HCT116 (cell line): ENCODE measurements around the gene FCRLB. TPM values are rescaled to one million over a fixed set of nuclear protein-coding genes. Genes with fewer than 3 reads are reported as not detected.
"Not testable (repeated sequence)": the region's sequence is repeated elsewhere in the genome, so short reads cannot be mapped to it uniquely, and the experiment has no call there.

Experiments
- ATAC-seq: fragments of 200-7000 bp; cut with Tn5 transposase; 2 replicates; pipeline ENCODE4 v1.9.1; 2020; ENCODE audit warnings: mild to moderate bottlenecking, moderate library complexity
- BruUV-seq: library from RNA; stranded (reverse); fragments of 400-500 nt; replicated peaks from 2 replicates; lab custom pipeline; 2021; lab: Mats Ljungman, UMichigan
- CTCF ChIA-PET: fragments of 300-600 bp; sonication (Branson Sonifier 250); formaldehyde crosslinking; loops from one replicate; lab custom pipeline; 2021; ENCODE audit warnings: antibody characterized with exemption; lab: Charles Lee
- POLR2A ChIA-PET: fragments of 300-600, 350-600 bp; sonication (Branson Sonifier 250); formaldehyde crosslinking; loops from one replicate; lab custom pipeline; 2021; ENCODE audit warnings: antibody characterized with exemption; lab: Charles Lee
- RAD21 ChIA-PET, 2 experiments: fragments of 300-600 bp; sonication (Branson Sonifier 250); formaldehyde crosslinking; loops; one replicate each; lab custom pipeline; 2023; ENCODE audit warnings: low total read pairs in 2 of 2; ENCODE audit not compliant: uncharacterized antibody in 2 of 2, unreplicated experiment in 2 of 2, low non-redundant PET in 1 of 2; lab: Charles Lee
- DNase-seq: peaks from one replicate; pipeline ENCODE4 v3.0.0-alpha.2; 2010; ENCODE audit warnings: low read depth, low spot score
- H2AFZ ChIP-seq: fragments of 200-600 bp; shearing (Covaris generic), sonication (generic); 2 replicates; pipeline ENCODE4 v1.6.1; 2017; ENCODE audit warnings: low read depth, mixed run types, mixed read lengths, antibody characterized with exemption, low read length; ENCODE audit not compliant: poor library complexity, severe bottlenecking
- H3K27ac ChIP-seq: 2 replicates; pipeline ENCODE4 v1.5.1; 2012; ENCODE audit warnings: low read depth, low read length
- H3K27me3 ChIP-seq: fragments of 200-600 bp; sonication (generic); 2 replicates; pipeline ENCODE4 v1.6.1; 2016; ENCODE audit warnings: mixed run types, low read length, mixed read lengths; ENCODE audit not compliant: insufficient read depth
- H3K36me3 ChIP-seq, 2 experiments: fragments of 200-500 bp in 1 of 2; fragments of 200-600 bp in 1 of 2; sonication (Bioruptor generic) in 1 of 2; sonication (generic) in 1 of 2; 2 replicates each; pipeline versions ENCODE4 v1.5.1 to v1.6.1; 2014 to 2016; ENCODE audit warnings: low read length in 2 of 2, inconsistent platforms in 1 of 2, mixed read lengths in 1 of 2, mixed run types in 1 of 2; ENCODE audit not compliant: insufficient read depth in 2 of 2, control insufficient read depth in 1 of 2
- H3K4me1 ChIP-seq, 2 experiments: fragments of 200-600 bp in 1 of 2; sonication (generic) in 1 of 2; 2 replicates each; pipeline versions ENCODE4 v1.5.1 to v1.6.1; 2012 to 2017; ENCODE audit warnings: low read length in 2 of 2, inconsistent platforms in 1 of 2, mild to moderate bottlenecking in 1 of 2, mixed read lengths in 1 of 2, mixed run types in 1 of 2, moderate library complexity in 1 of 2; ENCODE audit not compliant: insufficient read depth in 2 of 2, control insufficient read depth in 1 of 2
- H3K4me2 ChIP-seq: fragments of 200-600 bp; sonication (generic); 2 replicates; pipeline ENCODE4 v1.6.1; 2017; ENCODE audit warnings: mixed run types, low read length, mixed read lengths
- H3K4me3 ChIP-seq, 2 experiments: fragments of 200-600 bp in 1 of 2; sonication (generic) in 1 of 2; replicated peaks in 1 of 2; 2 replicates each; pipeline ENCODE4 v1.5.1; 2011 to 2016; ENCODE audit warnings: low read length in 2 of 2, control low read depth in 1 of 2, low read depth in 1 of 2, mild to moderate bottlenecking in 1 of 2, mixed read lengths in 1 of 2, mixed run types in 1 of 2
- H3K79me2 ChIP-seq: fragments of 200-600 bp; sonication (generic); 2 replicates; pipeline ENCODE4 v1.6.1; 2017; ENCODE audit warnings: mild to moderate bottlenecking, mixed run types, low read length, moderate library complexity, mixed read lengths; ENCODE audit not compliant: insufficient read depth
- H3K9ac ChIP-seq: fragments of 200-600 bp; sonication (generic); 2 replicates; pipeline ENCODE4 v1.6.1; 2016; ENCODE audit warnings: low read length, mixed read lengths
- H3K9me2 ChIP-seq: fragments of 200-600 bp; sonication (generic), shearing (Covaris generic); 2 replicates; pipeline ENCODE4 v1.6.1; 2017; ENCODE audit warnings: mixed run types, mild to moderate bottlenecking, moderate library complexity; ENCODE audit not compliant: insufficient read depth
- H3K9me3 ChIP-seq, 2 experiments: fragments of 200-500 bp in 1 of 2; fragments of 200-600 bp in 1 of 2; sonication (Bioruptor generic) in 1 of 2; sonication (generic) in 1 of 2; 2 replicates each; pipeline ENCODE4 v1.6.1; 2014 to 2017; ENCODE audit warnings: low read length in 2 of 2, mixed read lengths in 2 of 2, inconsistent platforms in 1 of 2, low read depth in 1 of 2, mild to moderate bottlenecking in 1 of 2, mixed run types in 1 of 2, moderate library complexity in 1 of 2; ENCODE audit not compliant: control insufficient read depth in 1 of 2, insufficient read depth in 1 of 2
- H4K20me1 ChIP-seq: fragments of 200-600 bp; sonication (generic), shearing (Covaris generic); 2 replicates; pipeline ENCODE4 v1.6.1; 2017; ENCODE audit warnings: mixed run types, mild to moderate bottlenecking, moderate library complexity; ENCODE audit not compliant: insufficient read depth
- CEBPB ChIP-seq: IDR thresholded peaks from 2 replicates; pipeline ENCODE4 v1.6.1; 2012; ENCODE audit warnings: low read depth
- ELF1 ChIP-seq: IDR thresholded peaks from 2 replicates; pipeline ENCODE4 v1.6.1; 2012; ENCODE audit warnings: low read depth, borderline replicate concordance
- EZH2phosphoT487 ChIP-seq: fragments of 200-600 bp; IDR thresholded peaks from 2 replicates; pipeline ENCODE4 v1.6.1; 2018; ENCODE audit warnings: antibody characterized with exemption, borderline replicate concordance
- RAD21 ChIP-seq: IDR thresholded peaks from 2 replicates; pipeline ENCODE4 v1.6.1; 2012; ENCODE audit warnings: low read depth, mild to moderate bottlenecking
- YY1 ChIP-seq: IDR thresholded peaks from 2 replicates; pipeline ENCODE4 v1.6.1; 2011; ENCODE audit warnings: low read length, low read depth, moderate library complexity, mild to moderate bottlenecking; ENCODE audit not compliant: insufficient replicate concordance; ENCODE audit errors: extremely low read depth
- intact Hi-C: fragments of 100-400 bp; cut with micrococcal nuclease; formaldehyde crosslinking; loops from 2 replicates; pipeline ENCODE4 v1.10.0; 2022
- total RNA-seq: library from RNA; stranded (reverse); gene quantifications from one replicate; pipeline ENCODE4 v1.2.1, GENCODE V29; 2021; ENCODE audit not compliant: unreplicated experiment
- TF ChIP-seq, protein P1 (sequence below): IDR thresholded peaks from 2 replicates; pipeline ENCODE4 v1.6.1; 2012; ENCODE audit warnings: low read depth
- TF ChIP-seq, protein P2 (sequence below): IDR thresholded peaks from 2 replicates; pipeline ENCODE4 v1.6.1; 2012

FCRLB gene
- total RNA-seq, 1 experiment from 2014 or later, result 1.0 TPM

DNA sequence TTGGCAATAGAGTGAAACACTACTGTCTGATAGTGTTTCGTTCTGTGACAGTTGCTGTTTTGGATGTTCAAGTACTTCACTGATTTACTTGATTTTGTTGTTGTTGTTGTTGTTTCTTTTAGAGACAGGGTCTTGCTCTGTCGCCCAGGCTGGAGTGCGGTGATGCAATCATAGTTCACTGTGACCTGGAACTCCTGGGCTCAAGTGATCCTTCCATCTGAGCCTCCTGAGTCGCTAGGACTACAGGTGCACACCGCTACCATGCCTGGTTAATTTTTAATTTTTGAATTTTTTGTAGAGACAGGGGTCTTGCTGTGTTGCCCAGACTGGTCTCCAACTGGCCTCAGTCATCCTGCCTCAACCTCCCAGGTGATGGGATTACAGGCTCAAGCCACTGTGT is 47.1 kb downstream of the FCRLB start:
- no peak for ATAC-seq
- H3K9me3 ChIP-seq, result no peaks in the 10 kb centered on the region
- ChIA-PET CTCF (no interaction called here), POLR2A (no interaction called here), RAD21 (no interaction called here)
- no peaks in the 10 kb centered on the region for H3K9me2 ChIP-seq
- no peak overlapping the region for H3K4me3 ChIP-seq
- no peak overlapping the region for H3K27ac ChIP-seq
- H3K27me3 ChIP-seq, result no peaks in the 10 kb centered on the region
- no peak overlapping the region for H3K9ac ChIP-seq
- no peaks in the 10 kb centered on the region for H3K36me3 ChIP-seq
- H3K79me2 ChIP-seq, result peaks cover 66% of the 10 kb centered on the region
- BruUV-seq, result no TSS peak
- intact Hi-C loops, result no loop called here
- H4K20me1 ChIP-seq, result no peaks in the 10 kb centered on the region
- no peak overlapping the region for H2AFZ ChIP-seq
- no peak overlapping the region for H3K4me2 ChIP-seq
- DNase-seq, result no peak
- TF ChIP-seq, protein P1, sequence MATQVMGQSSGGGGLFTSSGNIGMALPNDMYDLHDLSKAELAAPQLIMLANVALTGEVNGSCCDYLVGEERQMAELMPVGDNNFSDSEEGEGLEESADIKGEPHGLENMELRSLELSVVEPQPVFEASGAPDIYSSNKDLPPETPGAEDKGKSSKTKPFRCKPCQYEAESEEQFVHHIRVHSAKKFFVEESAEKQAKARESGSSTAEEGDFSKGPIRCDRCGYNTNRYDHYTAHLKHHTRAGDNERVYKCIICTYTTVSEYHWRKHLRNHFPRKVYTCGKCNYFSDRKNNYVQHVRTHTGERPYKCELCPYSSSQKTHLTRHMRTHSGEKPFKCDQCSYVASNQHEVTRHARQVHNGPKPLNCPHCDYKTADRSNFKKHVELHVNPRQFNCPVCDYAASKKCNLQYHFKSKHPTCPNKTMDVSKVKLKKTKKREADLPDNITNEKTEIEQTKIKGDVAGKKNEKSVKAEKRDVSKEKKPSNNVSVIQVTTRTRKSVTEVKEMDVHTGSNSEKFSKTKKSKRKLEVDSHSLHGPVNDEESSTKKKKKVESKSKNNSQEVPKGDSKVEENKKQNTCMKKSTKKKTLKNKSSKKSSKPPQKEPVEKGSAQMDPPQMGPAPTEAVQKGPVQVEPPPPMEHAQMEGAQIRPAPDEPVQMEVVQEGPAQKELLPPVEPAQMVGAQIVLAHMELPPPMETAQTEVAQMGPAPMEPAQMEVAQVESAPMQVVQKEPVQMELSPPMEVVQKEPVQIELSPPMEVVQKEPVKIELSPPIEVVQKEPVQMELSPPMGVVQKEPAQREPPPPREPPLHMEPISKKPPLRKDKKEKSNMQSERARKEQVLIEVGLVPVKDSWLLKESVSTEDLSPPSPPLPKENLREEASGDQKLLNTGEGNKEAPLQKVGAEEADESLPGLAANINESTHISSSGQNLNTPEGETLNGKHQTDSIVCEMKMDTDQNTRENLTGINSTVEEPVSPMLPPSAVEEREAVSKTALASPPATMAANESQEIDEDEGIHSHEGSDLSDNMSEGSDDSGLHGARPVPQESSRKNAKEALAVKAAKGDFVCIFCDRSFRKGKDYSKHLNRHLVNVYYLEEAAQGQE, result no peak
- no peak for TF ChIP-seq RAD21
- TF ChIP-seq CEBPB, result no peak
- peaks cover 13 to 26% of the 10 kb centered on the region in 2 experiments; a peak in 3 of 4 replicates for H3K4me1 ChIP-seq

DNA sequence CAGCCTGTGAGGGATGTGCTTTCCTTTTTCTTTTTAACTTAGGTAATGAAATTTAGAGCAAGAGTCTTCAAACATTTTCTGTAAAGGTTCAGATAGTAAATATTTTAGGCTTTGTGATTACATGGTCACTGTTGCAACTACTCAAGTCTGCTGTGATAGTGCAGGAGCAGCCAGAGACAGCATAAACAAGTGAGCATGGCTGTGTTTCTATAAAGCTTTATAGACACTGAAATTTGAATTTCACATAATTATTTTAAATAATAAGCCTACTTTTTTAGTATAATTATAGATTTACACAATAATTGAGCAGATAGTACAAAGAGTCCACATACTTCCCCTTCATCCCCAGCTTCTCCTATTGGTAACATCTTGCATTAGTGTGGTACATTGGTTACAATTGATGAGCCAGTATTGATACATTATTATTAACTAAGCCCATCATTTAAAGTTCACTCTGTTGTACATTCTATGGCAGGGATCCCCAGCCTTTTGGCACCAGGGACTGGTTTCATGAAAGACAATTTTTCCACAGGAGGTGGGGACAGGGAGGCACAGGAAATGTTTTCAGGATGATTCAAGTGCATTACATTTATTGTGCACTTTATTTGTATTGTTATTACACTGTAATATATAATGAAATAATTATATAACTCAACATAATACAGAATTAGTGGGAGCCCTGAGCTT is 47.8 kb downstream of the FCRLB start:
- intact Hi-C loops, result no loop called here
- Histone ChIP-seq H3K27ac (no peak overlapping the region), H3K9me3 (no peaks in the 10 kb centered on the region), H3K9me2 (no peaks in the 10 kb centered on the region), H3K79me2 (peaks cover 73% of the 10 kb centered on the region), H3K9ac (no peak overlapping the region), H3K4me1 (peaks cover 6 to 20% of the 10 kb centered on the region in 2 experiments; a peak in 3 of 4 replicates), H3K27me3 (no peaks in the 10 kb centered on the region), H4K20me1 (no peaks in the 10 kb centered on the region), H3K4me2 (no peak overlapping the region), H3K4me3 (no peak overlapping the region), H3K36me3 (no peaks in the 10 kb centered on the region), H2AFZ (no peak overlapping the region)
- BruUV-seq, result no TSS peak
- TF ChIP-seq CEBPB (no peak), YY1 (no peak), ELF1 (no peak), EZH2phosphoT487 (no peak)
- TF ChIP-seq, protein P2, sequence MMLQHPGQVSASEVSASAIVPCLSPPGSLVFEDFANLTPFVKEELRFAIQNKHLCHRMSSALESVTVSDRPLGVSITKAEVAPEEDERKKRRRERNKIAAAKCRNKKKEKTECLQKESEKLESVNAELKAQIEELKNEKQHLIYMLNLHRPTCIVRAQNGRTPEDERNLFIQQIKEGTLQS, result no peak
- no peak for ATAC-seq
- CTCF ChIA-PET, result interaction anchor here (1.2 kb wide), 1 partner anchor 23 kb away, joined by 3 read pairs; no protein-coding TSS in a partner anchor
- RAD21 ChIA-PET, result no interaction called here
- POLR2A ChIA-PET, result no interaction called here
- no peak for DNase-seq

DNA sequence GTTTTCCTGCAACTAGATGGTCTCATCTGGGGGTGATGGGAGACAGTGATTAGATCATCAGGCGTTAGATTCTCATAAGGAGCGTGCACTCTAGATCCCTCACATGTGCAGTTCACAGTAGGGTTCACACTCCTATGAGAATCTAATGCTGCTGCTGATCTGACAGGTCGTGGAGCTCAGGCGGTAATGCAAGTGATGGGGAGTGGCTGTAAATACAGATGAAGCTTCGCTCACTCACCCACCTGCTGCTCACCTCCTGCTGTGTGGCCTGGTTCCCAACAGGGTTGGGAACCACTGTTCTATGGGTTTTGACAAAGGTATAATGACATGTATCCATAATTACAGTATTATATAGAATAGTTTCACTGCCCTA is 48.3 kb downstream of the FCRLB start:
- CTCF ChIA-PET, result interaction anchor here (1.2 kb wide), 1 partner anchor 23 kb away, joined by 3 read pairs; no protein-coding TSS in a partner anchor
- H3K4me2 ChIP-seq, ATAC-seq, H3K9me2 ChIP-seq, H4K20me1 ChIP-seq, POLR2A ChIA-PET, H3K9ac ChIP-seq, H3K27me3 ChIP-seq, BruUV-seq, H3K9me3 ChIP-seq, DNase-seq, H2AFZ ChIP-seq, H3K36me3 ChIP-seq, H3K4me3 ChIP-seq, H3K27ac ChIP-seq, RAD21 ChIA-PET, intact Hi-C loops: not testable (repeated sequence)
- H3K79me2 ChIP-seq, result peaks cover 78% of the 10 kb centered on the region
- H3K4me1 ChIP-seq, result peaks cover 3 to 15% of the 10 kb centered on the region in 2 experiments; a peak in 3 of 4 replicates
